ENCODE results near the gene REV3L. TPM values are rescaled to one million over a fixed set of nuclear protein-coding genes. Genes with fewer than 3 reads are reported as not detected.
A peak's percentile ranks its signal among the peaks of the same experiment; 100 is the strongest.

The REV3L gene
- total and polyA plus RNA-seq, 9 of the 15 experiments (the other 6 are each of a cell fraction or from before 2014, with no cell fraction given), result 5.5 to 24.4 (median 14.4) TPM

GRCh38 chr6:111441678-111442243 lies 41.3 kb downstream of the REV3L start:
- Histone ChIP-seq H3K9me3 (replicated peaks; ENCODE audit: control insufficient read depth, insufficient read depth, low read depth, low read length) (no peaks in the 10 kb centered on the region), H3K79me2 (ENCODE audit: control insufficient read depth, insufficient read depth, low read length) (peaks cover 40% of the 10 kb centered on the region), H3K4me2 (ENCODE audit: insufficient read depth, low read length) (no peak overlapping the region), H3K36me3 (ENCODE audit: control insufficient read depth, insufficient read depth, low read length) (no peaks in the 10 kb centered on the region), H3K4me3 (no peak overlapping the region), H3K27me3 (ENCODE audit: control insufficient read depth in 2 of 2, insufficient read depth in 2 of 2, low read length in 2 of 2) (no peaks in the 10 kb centered on the region), H3K9me1 (ENCODE audit: control insufficient read depth, insufficient read depth, low read length) (no peaks in the 10 kb centered on the region), H4K20me1 (replicated peaks; ENCODE audit: control insufficient read depth, insufficient read depth, low read length) (no peaks in the 10 kb centered on the region), H3K4me1 (replicated peaks in 1 of 2; ENCODE audit: control insufficient read depth in 2 of 2, insufficient read depth in 2 of 2, low read length in 2 of 2) (no peaks in the 10 kb centered on the region), H2AFZ (ENCODE audit: low read depth, low read length) (no peak overlapping the region), H3K9ac (ENCODE audit: insufficient read depth in 1 of 2, low read depth in 2 of 2, low read length in 2 of 2) (no peak overlapping the region), H3K27ac (ENCODE audit: extremely low read depth, low read depth, low read length) (no peak overlapping the region)
- in situ Hi-C loops (cut with MboI) (no loop called here), intact Hi-C loops (cut with micrococcal nuclease) (no loop called here)
- no peak for DNase-seq (ENCODE audit: extremely low read depth in 1 of 4, low spot score in 3 of 4)
- ChIA-PET POLR2A (no interaction called here), CTCF (ENCODE audit: low intra/inter-chr PET ratio) (no interaction called here)
- no TSS peak for BruUV-seq (replicated peaks)
- ATAC-seq, result peak; percentile 21; the same call in 1 of the 3 replicates
- 64% methylated on average over 5 of the region's 5 CpGs for WGBS (ENCODE audit: insufficient coverage, low coverage, missing lambda C conversion rate)
- TF ChIP-seq SRSF7 (optimal IDR thresholded peaks at IDR 0.05; ENCODE audit: low read depth, low read length) (no peak), PHB2 (IDR thresholded peaks at IDR 0.05; ENCODE audit: low read depth) (no peak), SPI1 (IDR thresholded peaks at IDR 0.05; ENCODE audit: borderline replicate concordance, low read depth, low read length) (no peak)
- FAIRE-seq, result no peak

GRCh38 chr6:111439171-111439570 lies 43.8 kb downstream of the REV3L start:
- no peaks in the 10 kb centered on the region for H3K36me3 ChIP-seq (ENCODE audit: control insufficient read depth, insufficient read depth, low read length)
- CTCF ChIA-PET (ENCODE audit: low intra/inter-chr PET ratio), result no interaction called here
- no peak overlapping the region for H3K4me3 ChIP-seq
- no peaks in the 10 kb centered on the region for H3K4me1 ChIP-seq (replicated peaks in 1 of 2; ENCODE audit: control insufficient read depth in 2 of 2, insufficient read depth in 2 of 2, low read length in 2 of 2)
- H3K9me3 ChIP-seq (replicated peaks; ENCODE audit: control insufficient read depth, insufficient read depth, low read depth, low read length), result no peaks in the 10 kb centered on the region
- intact Hi-C loops (cut with micrococcal nuclease) (no loop called here), in situ Hi-C loops (cut with MboI) (no loop called here)
- H3K27me3 ChIP-seq (ENCODE audit: control insufficient read depth in 2 of 2, insufficient read depth in 2 of 2, low read length in 2 of 2), result no peaks in the 10 kb centered on the region
- H3K9me1 ChIP-seq (ENCODE audit: control insufficient read depth, insufficient read depth, low read length), result no peaks in the 10 kb centered on the region
- peaks cover 45% of the 10 kb centered on the region for H3K79me2 ChIP-seq (ENCODE audit: control insufficient read depth, insufficient read depth, low read length)
- WGBS (ENCODE audit: insufficient coverage, low coverage, missing lambda C conversion rate), result 57% methylated on average over 4 of the region's 4 CpGs
- no peak for TF ChIP-seq ESRRB (CRISPR knock-in tag; IDR thresholded peaks at IDR 0.05; ENCODE audit: borderline replicate concordance)
- peak; percentile 86 for TF ChIP-seq CEBPB (tag; IDR thresholded peaks at IDR 0.05)
- FAIRE-seq (no peak), DNase-seq (ENCODE audit: extremely low read depth in 1 of 4, low spot score in 3 of 4) (no peak), ATAC-seq (peak; percentile 32; the same call in 2 of the 3 replicates)
- H3K9ac ChIP-seq (ENCODE audit: insufficient read depth in 1 of 2, low read depth in 2 of 2, low read length in 2 of 2), result no peak overlapping the region
- POLR2A ChIA-PET, result no interaction called here
- H2AFZ ChIP-seq (ENCODE audit: low read depth, low read length), result no peak overlapping the region
- H3K27ac ChIP-seq (ENCODE audit: extremely low read depth, low read depth, low read length), result no peak overlapping the region
- no peaks in the 10 kb centered on the region for H4K20me1 ChIP-seq (replicated peaks; ENCODE audit: control insufficient read depth, insufficient read depth, low read length)
- BruUV-seq (replicated peaks), result no TSS peak
- no peak overlapping the region for H3K4me2 ChIP-seq (ENCODE audit: insufficient read depth, low read length)
